ENCODE results near the gene MANBA.

The MANBA gene

GRCh38 chr4:102787096-102787881 is 26.5 kb upstream of the MANBA start:
- Histone ChIP-seq H3K4me1 (ENCODE audit: control insufficient read depth, insufficient read depth, low read length, unreplicated experiment) (peaks cover 15% of the 10 kb centered on the region), H3K79me2 (ENCODE audit: control insufficient read depth, insufficient read depth, low read length, unreplicated experiment) (no peaks in the 10 kb centered on the region), H2AFZ (ENCODE audit: low read length, unreplicated experiment) (no peak overlapping the region), H3K36me3 (ENCODE audit: insufficient read depth, low read length) (peaks cover 10% of the 10 kb centered on the region), H3K27me3 (ENCODE audit: insufficient read depth, low read length) (no peaks in the 10 kb centered on the region), H3K4me3 (ENCODE audit: low read depth, low read length) (no peak overlapping the region), H3K27ac (ENCODE audit: low read depth, low read length) (peak overlapping the region; percentile 63)

- Histone ChIP-seq H3K27me3 (ENCODE audit: insufficient read depth, low read length) (no peaks in the 10 kb centered on the region), H3K79me2 (ENCODE audit: control insufficient read depth, insufficient read depth, low read length, unreplicated experiment) (no peaks in the 10 kb centered on the region), H3K4me3 (ENCODE audit: low read depth, low read length) (no peak overlapping the region), H3K36me3 (ENCODE audit: insufficient read depth, low read length) (peaks cover 2% of the 10 kb centered on the region; the same call in 1 of the 2 replicates), H2AFZ (ENCODE audit: low read length, unreplicated experiment) (no peak overlapping the region), H3K4me1 (ENCODE audit: control insufficient read depth, insufficient read depth, low read length, unreplicated experiment) (peaks cover 15% of the 10 kb centered on the region), H3K27ac (ENCODE audit: low read depth, low read length) (no peak overlapping the region)
These were observed 25.5 kb upstream of the MANBA start for GRCh38 chr4:102786279-102786678.

GRCh38 chr4:102783006-102783405 is 22.2 kb upstream of the MANBA start:
- Histone ChIP-seq H3K36me3 (ENCODE audit: insufficient read depth, low read length) (no peaks in the 10 kb centered on the region), H3K27ac (ENCODE audit: low read depth, low read length) (peak overlapping the region; percentile 31), H3K4me3 (ENCODE audit: low read depth, low read length) (no peak overlapping the region), H3K4me1 (ENCODE audit: control insufficient read depth, insufficient read depth, low read length, unreplicated experiment) (peaks cover 2% of the 10 kb centered on the region), H3K27me3 (ENCODE audit: insufficient read depth, low read length) (no peaks in the 10 kb centered on the region), H2AFZ (ENCODE audit: low read length, unreplicated experiment) (no peak overlapping the region), H3K79me2 (ENCODE audit: control insufficient read depth, insufficient read depth, low read length, unreplicated experiment) (no peaks in the 10 kb centered on the region)

- peaks cover 2% of the 10 kb centered on the region for H3K4me1 ChIP-seq (ENCODE audit: control insufficient read depth, insufficient read depth, low read length, unreplicated experiment)
- no peaks in the 10 kb centered on the region for H3K27me3 ChIP-seq (ENCODE audit: insufficient read depth, low read length)
These were observed 20.8 kb upstream of the MANBA start for GRCh38 chr4:102781570-102781969.

GRCh38 chr4:102780476-102781144 is 19.8 kb upstream of the MANBA start:
- Histone ChIP-seq H2AFZ (ENCODE audit: low read length, unreplicated experiment) (no peak overlapping the region), H3K79me2 (ENCODE audit: control insufficient read depth, insufficient read depth, low read length, unreplicated experiment) (no peaks in the 10 kb centered on the region), H3K4me1 (ENCODE audit: control insufficient read depth, insufficient read depth, low read length, unreplicated experiment) (peaks cover 2% of the 10 kb centered on the region), H3K4me3 (ENCODE audit: low read depth, low read length) (no peak overlapping the region), H3K27ac (ENCODE audit: low read depth, low read length) (no peak overlapping the region), H3K27me3 (ENCODE audit: insufficient read depth, low read length) (no peaks in the 10 kb centered on the region), H3K36me3 (ENCODE audit: insufficient read depth, low read length) (no peaks in the 10 kb centered on the region)

More at GRCh38 chr4:102781570-102781969, 20.8 kb upstream of the MANBA start:
- H3K4me3 ChIP-seq (ENCODE audit: low read depth, low read length) = no peak overlapping the region
- H3K27ac ChIP-seq (ENCODE audit: low read depth, low read length) = no peak overlapping the region
- no peaks in the 10 kb centered on the region for H3K36me3 ChIP-seq (ENCODE audit: insufficient read depth, low read length)
- no peaks in the 10 kb centered on the region for H3K79me2 ChIP-seq (ENCODE audit: control insufficient read depth, insufficient read depth, low read length, unreplicated experiment)
- H2AFZ ChIP-seq (ENCODE audit: low read length, unreplicated experiment) = no peak overlapping the region

GRCh38 chr4:102779204-102779603 is 18.4 kb upstream of the MANBA start:
- Histone ChIP-seq H2AFZ (ENCODE audit: low read length, unreplicated experiment) (no peak overlapping the region), H3K4me3 (ENCODE audit: low read depth, low read length) (no peak overlapping the region), H3K27ac (ENCODE audit: low read depth, low read length) (no peak overlapping the region), H3K4me1 (ENCODE audit: control insufficient read depth, insufficient read depth, low read length, unreplicated experiment) (peaks cover 2% of the 10 kb centered on the region), H3K36me3 (ENCODE audit: insufficient read depth, low read length) (no peaks in the 10 kb centered on the region), H3K27me3 (ENCODE audit: insufficient read depth, low read length) (no peaks in the 10 kb centered on the region), H3K79me2 (ENCODE audit: control insufficient read depth, insufficient read depth, low read length, unreplicated experiment) (no peaks in the 10 kb centered on the region)

GRCh38 chr4:102778720-102779119 is 18.0 kb upstream of the MANBA start:
- H3K4me1 ChIP-seq (ENCODE audit: control insufficient read depth, insufficient read depth, low read length, unreplicated experiment) = peaks cover 2% of the 10 kb centered on the region
- H3K4me3 ChIP-seq (ENCODE audit: low read depth, low read length) = no peak overlapping the region
- H3K36me3 ChIP-seq (ENCODE audit: insufficient read depth, low read length) = no peaks in the 10 kb centered on the region
- H2AFZ ChIP-seq (ENCODE audit: low read length, unreplicated experiment) = no peak overlapping the region
- no peaks in the 10 kb centered on the region for H3K27me3 ChIP-seq (ENCODE audit: insufficient read depth, low read length)
- no peak overlapping the region for H3K27ac ChIP-seq (ENCODE audit: low read depth, low read length)
- no peaks in the 10 kb centered on the region for H3K79me2 ChIP-seq (ENCODE audit: control insufficient read depth, insufficient read depth, low read length, unreplicated experiment)

GRCh38 chr4:102775805-102776204 is 15.0 kb upstream of the MANBA start:
- Histone ChIP-seq H3K79me2 (ENCODE audit: control insufficient read depth, insufficient read depth, low read length, unreplicated experiment) (no peaks in the 10 kb centered on the region), H3K27me3 (ENCODE audit: insufficient read depth, low read length) (no peaks in the 10 kb centered on the region), H3K27ac (ENCODE audit: low read depth, low read length) (no peak overlapping the region), H3K36me3 (ENCODE audit: insufficient read depth, low read length) (no peaks in the 10 kb centered on the region), H2AFZ (ENCODE audit: low read length, unreplicated experiment) (no peak overlapping the region), H3K4me3 (ENCODE audit: low read depth, low read length) (no peak overlapping the region), H3K4me1 (ENCODE audit: control insufficient read depth, insufficient read depth, low read length, unreplicated experiment) (no peaks in the 10 kb centered on the region)

GRCh38 chr4:102774254-102774653 is 13.5 kb upstream of the MANBA start:
- Histone ChIP-seq H3K4me1 (ENCODE audit: control insufficient read depth, insufficient read depth, low read length, unreplicated experiment) (no peaks in the 10 kb centered on the region), H2AFZ (ENCODE audit: low read length, unreplicated experiment) (no peak overlapping the region), H3K27ac (ENCODE audit: low read depth, low read length) (no peak overlapping the region), H3K79me2 (ENCODE audit: control insufficient read depth, insufficient read depth, low read length, unreplicated experiment) (no peaks in the 10 kb centered on the region), H3K4me3 (ENCODE audit: low read depth, low read length) (no peak overlapping the region), H3K36me3 (ENCODE audit: insufficient read depth, low read length) (no peaks in the 10 kb centered on the region), H3K27me3 (ENCODE audit: insufficient read depth, low read length) (no peaks in the 10 kb centered on the region)

- Histone ChIP-seq H3K4me1 (ENCODE audit: control insufficient read depth, insufficient read depth, low read length, unreplicated experiment) (no peaks in the 10 kb centered on the region), H3K27ac (ENCODE audit: low read depth, low read length) (no peak overlapping the region), H2AFZ (ENCODE audit: low read length, unreplicated experiment) (no peak overlapping the region), H3K79me2 (ENCODE audit: control insufficient read depth, insufficient read depth, low read length, unreplicated experiment) (no peaks in the 10 kb centered on the region), H3K36me3 (ENCODE audit: insufficient read depth, low read length) (no peaks in the 10 kb centered on the region), H3K27me3 (ENCODE audit: insufficient read depth, low read length) (no peaks in the 10 kb centered on the region), H3K4me3 (ENCODE audit: low read depth, low read length) (no peak overlapping the region)
These were observed 12.1 kb upstream of the MANBA start for GRCh38 chr4:102772738-102773340.
